Activated CD4-positive, alpha-beta T cell treated with anti-CD3 and anti-CD28 coated beads, Interleukin-10, Interleukin-2, amounts not matched to agents 100 ng/mL and 50 ng/mL, durations not matched to agents 16 hours and 8 hours (primary cell): Measurements from ENCODE around the gene DNAI2.

ENCODE experiments used
- DNase-seq: peaks from one replicate; pipeline ENCODE4 v3.0.0-alpha.2; 2020

DNAI2 gene

GRCh38 chr17:74343526-74344284, 69.7 kb downstream of the DNAI2 start:
- DNase-seq, result no peak

GRCh38 chr17:74344658-74345057, 70.6 kb downstream of the DNAI2 start:
- no peak for DNase-seq

- DNase-seq, result no peak
Measured at GRCh38 chr17:74345433-74346241, 71.6 kb downstream of the DNAI2 start.

DNA sequence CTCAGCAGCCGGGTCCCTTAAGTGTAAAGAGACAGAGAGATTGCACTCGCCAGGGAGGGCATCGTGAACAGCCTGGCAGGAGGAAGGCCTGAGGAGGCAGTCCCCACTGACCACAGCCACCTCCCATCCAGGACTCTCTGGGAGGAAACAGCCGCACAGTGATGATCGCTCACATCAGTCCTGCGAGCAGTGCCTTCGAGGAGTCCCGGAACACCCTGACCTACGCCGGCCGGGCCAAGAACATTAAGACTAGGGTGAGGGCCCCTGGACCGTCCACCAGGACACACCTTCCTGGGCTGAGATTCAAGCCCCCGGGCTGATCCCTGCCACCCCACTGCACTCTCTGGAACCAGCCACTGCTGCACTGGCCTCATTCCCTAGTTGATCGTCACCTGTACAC, 73.6 kb downstream of the DNAI2 start:
- DNase-seq, result no peak

- DNase-seq, result no peak
Measured at GRCh38 chr17:74349120-74349519, 75.1 kb downstream of the DNAI2 start.

DNA sequence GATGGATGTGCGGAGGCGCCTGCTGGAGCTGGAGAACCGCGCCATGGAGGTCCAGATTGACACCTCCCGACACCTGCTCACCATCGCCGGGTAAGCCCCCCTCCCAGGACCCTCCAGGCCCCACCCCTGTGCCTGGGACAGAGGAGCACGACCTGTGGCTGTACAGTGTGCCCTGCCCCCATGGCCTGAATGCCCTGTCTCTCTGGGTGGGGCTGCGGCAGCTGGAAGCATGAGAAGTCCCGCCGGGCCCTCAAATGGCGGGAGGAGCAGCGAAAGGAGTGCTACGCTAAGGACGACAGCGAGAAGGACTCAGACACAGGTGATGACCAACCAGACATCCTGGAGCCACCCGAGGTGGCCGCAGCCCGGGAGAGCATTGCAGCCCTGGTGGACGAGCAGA, 76.5 kb downstream of the DNAI2 start:
- DNase-seq, result no peak

- peak; percentile 24 for DNase-seq
Measured at GRCh38 chr17:74351552-74352210, 77.6 kb downstream of the DNAI2 start.

GRCh38 chr17:74353446-74354060, 79.5 kb downstream of the DNAI2 start:
- DNase-seq, result no peak

DNA sequence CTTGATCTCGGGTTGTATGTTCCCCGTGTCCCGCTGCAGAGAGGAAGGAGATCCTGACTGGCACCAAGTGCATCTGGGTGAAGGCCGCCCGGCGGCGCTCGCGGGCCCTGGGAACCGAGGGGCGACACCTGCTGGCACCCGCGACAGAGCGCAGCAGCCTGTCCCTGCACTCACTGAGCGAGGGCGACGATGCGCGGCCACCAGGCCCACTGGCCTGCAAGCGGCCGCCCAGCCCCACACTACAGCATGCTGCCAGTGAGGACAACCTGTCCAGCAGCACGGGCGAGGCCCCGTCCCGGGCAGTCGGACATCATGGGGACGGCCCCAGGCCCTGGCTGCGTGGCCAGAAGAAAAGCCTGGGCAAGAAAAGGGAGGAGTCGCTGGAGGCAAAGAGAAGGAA, 80.1 kb downstream of the DNAI2 start:
- peak; percentile 75 for DNase-seq

DNA sequence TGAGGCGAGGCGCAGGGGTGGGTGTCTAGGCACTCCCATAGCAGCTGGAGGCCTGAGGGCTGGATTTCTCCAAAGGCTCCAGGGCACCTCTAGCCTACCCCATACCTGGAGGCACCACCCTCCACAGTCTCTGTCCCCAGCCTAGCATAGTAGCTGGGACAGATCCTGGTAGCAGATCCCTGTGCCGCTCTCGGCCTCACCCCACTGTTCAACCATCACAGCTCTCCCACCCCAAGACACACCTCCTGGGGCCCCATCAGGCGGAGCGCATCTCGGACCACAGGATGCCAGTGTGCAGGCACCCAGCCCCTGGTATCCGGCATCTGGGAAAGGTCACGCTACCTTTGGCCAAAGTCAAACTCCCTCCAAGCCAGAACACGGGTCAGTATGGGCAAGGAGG, 80.5 kb downstream of the DNAI2 start:
- DNase-seq, result no peak

DNA sequence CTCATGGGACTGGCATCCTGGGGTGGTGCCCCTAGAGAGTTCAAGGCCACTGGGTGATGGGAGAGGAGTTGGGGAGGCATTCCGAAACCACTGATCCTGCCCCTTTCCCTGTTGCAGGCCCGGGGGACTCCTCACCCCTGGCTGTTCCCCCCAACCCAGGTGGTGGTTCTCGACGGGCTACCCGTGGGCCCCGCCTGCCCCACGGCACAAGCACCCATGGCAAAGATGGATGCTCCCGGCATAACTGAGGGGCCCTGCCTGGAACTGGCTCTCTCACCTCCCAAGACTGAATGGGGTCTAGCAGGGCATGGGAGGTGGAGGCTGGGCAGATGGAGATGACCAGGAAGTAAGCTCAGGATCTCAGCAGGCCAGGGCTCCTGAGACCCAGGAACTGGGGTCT, 81.0 kb downstream of the DNAI2 start:
- no peak for DNase-seq

- DNase-seq, result peak; percentile 7
Measured at GRCh38 chr17:74356646-74357465, 82.8 kb downstream of the DNAI2 start.

- DNase-seq, result no peak
Measured at GRCh38 chr17:74357466-74357809, 83.4 kb downstream of the DNAI2 start.

- DNase-seq, result no peak
Measured at GRCh38 chr17:74358697-74359096, 84.7 kb downstream of the DNAI2 start.

GRCh38 chr17:74359916-74360315, 85.9 kb downstream of the DNAI2 start:
- no peak for DNase-seq

- no peak for DNase-seq
Measured at GRCh38 chr17:74360899-74361229, 86.8 kb downstream of the DNAI2 start.

- peak; percentile 32 for DNase-seq
Measured at GRCh38 chr17:74361230-74362068, 87.4 kb downstream of the DNAI2 start, which contains the start of gene BTBD17. Gene BTBD17, minus strand, starts transcription at chr17:74361868. Its CDS starts 49 bp downstream, at chr17:74361819.

GRCh38 chr17:74362069-74362405, 88.0 kb downstream of the DNAI2 start:
- DNase-seq, result no peak

GRCh38 chr17:74362810-74363498, 88.9 kb downstream of the DNAI2 start:
- no peak for DNase-seq
